Calu3 (cell line): ENCODE data around the gene NXPH2. TPM values are rescaled to one million over a fixed set of nuclear protein-coding genes. Genes with fewer than 3 reads are reported as not detected.

Source experiments
- BruUV-seq: library from RNA; stranded (reverse); fragments of 400-500 nt; replicated peaks from 2 replicates; lab custom pipeline; 2021; lab: Mats Ljungman, UMichigan
- CTCF ChIA-PET: fragments of 300-600 bp; sonication (Branson Sonifier 250); formaldehyde crosslinking; loops from one replicate; lab custom pipeline; 2022; ENCODE audit warnings: antibody characterized with exemption; lab: Charles Lee
- DNase-seq: peaks from one replicate; pipeline ENCODE4 v3.0.0; 2022
- H3K27ac Mint-ChIP-seq: one replicate; pipeline ENCODE4 v1.8.0; 2022; ENCODE audit warnings: mixed read lengths; ENCODE audit not compliant: unreplicated experiment
- H3K27me3 Mint-ChIP-seq: one replicate; pipeline ENCODE4 v1.8.0; 2022; ENCODE audit warnings: mixed read lengths; ENCODE audit not compliant: unreplicated experiment
- H3K36me3 Mint-ChIP-seq: one replicate; pipeline ENCODE4 v1.8.0; 2022; ENCODE audit warnings: mild to moderate bottlenecking, moderate library complexity, mixed read lengths; ENCODE audit not compliant: insufficient read depth, unreplicated experiment
- H3K4me1 Mint-ChIP-seq: one replicate; pipeline ENCODE4 v1.8.0; 2022; ENCODE audit warnings: mild to moderate bottlenecking, low read depth, mixed read lengths; ENCODE audit not compliant: unreplicated experiment
- H3K4me3 Mint-ChIP-seq: one replicate; pipeline ENCODE4 v1.8.0; 2022; ENCODE audit warnings: mild to moderate bottlenecking, low read depth, moderate library complexity, mixed read lengths; ENCODE audit not compliant: unreplicated experiment
- H3K9me3 Mint-ChIP-seq: one replicate; pipeline ENCODE4 v1.8.0; 2022; ENCODE audit warnings: low read depth, mixed read lengths; ENCODE audit not compliant: unreplicated experiment
- intact Hi-C: fragments of 100-400 bp; cut with micrococcal nuclease; formaldehyde crosslinking; loops from one replicate; pipeline ENCODE4 v1.10.0; 2022; ENCODE audit not compliant: unreplicated experiment
- total RNA-seq: library from RNA; stranded (reverse); gene quantifications from 2 replicates; pipeline ENCODE4 v1.2.3, GENCODE V29; 2022
- TF ChIP-seq, protein P1 (sequence below): fragments of 200-600 bp; IDR thresholded peaks from one replicate; pipeline ENCODE4 v1.8.0; 2022; ENCODE audit warnings: antibody characterized with exemption; ENCODE audit not compliant: unreplicated experiment

The NXPH2 gene
- total RNA-seq, 1 experiment from 2014 or later = 3.1 TPM

DNA sequence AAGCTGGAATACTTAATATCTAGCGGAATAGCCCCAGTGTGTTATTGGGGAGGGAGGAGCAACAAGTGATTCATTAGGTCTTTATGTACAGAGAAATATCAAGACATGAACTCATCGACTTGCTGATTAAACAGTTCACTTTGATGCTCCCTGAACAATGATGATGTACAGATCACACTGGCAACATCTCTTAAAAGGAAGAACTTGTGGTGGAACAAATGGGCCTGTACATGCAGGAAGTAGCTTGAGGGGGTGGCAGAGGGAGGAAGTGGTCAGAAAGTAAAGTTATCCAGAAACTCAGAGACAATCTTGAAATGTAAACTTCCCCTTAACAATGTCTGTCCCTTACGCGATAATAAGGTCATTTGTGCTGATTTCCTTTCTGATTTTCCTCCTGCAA lies 90.5 kb downstream of the NXPH2 start:
- CTCF ChIA-PET = no interaction called here
- Mint-ChIP-seq H3K9me3 (no peaks in the 10 kb centered on the region), H3K27me3 (no peaks in the 10 kb centered on the region), H3K27ac (no peak overlapping the region), H3K4me1 (no peaks in the 10 kb centered on the region), H3K36me3 (no peaks in the 10 kb centered on the region), H3K4me3 (no peak overlapping the region)
- intact Hi-C loops = no loop called here
- no peak for DNase-seq
- no TSS peak for BruUV-seq
- TF ChIP-seq, protein P1, sequence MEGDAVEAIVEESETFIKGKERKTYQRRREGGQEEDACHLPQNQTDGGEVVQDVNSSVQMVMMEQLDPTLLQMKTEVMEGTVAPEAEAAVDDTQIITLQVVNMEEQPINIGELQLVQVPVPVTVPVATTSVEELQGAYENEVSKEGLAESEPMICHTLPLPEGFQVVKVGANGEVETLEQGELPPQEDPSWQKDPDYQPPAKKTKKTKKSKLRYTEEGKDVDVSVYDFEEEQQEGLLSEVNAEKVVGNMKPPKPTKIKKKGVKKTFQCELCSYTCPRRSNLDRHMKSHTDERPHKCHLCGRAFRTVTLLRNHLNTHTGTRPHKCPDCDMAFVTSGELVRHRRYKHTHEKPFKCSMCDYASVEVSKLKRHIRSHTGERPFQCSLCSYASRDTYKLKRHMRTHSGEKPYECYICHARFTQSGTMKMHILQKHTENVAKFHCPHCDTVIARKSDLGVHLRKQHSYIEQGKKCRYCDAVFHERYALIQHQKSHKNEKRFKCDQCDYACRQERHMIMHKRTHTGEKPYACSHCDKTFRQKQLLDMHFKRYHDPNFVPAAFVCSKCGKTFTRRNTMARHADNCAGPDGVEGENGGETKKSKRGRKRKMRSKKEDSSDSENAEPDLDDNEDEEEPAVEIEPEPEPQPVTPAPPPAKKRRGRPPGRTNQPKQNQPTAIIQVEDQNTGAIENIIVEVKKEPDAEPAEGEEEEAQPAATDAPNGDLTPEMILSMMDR = no peak

DNA sequence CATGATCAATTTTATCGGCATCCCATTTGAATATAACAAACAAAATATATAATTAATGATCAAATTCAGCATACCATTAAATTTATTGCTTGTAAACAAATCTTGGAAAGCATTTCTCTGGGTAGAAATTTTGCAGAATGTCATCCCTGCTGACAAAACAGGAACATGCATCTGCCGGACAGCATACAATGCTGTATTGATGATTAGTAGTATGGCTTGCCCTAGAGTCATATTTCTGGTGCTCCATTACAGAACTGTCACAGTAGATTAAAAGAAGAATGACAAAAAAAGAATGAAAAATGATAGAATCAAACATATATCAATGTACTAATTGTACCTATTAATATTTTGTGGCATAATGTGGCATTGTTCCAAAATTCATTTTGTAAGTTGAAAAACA lies 98.0 kb downstream of the NXPH2 start:
- Mint-ChIP-seq H3K4me1 (no peaks in the 10 kb centered on the region), H3K27me3 (no peaks in the 10 kb centered on the region), H3K9me3 (no peaks in the 10 kb centered on the region), H3K36me3 (no peaks in the 10 kb centered on the region), H3K4me3 (no peak overlapping the region), H3K27ac (no peak overlapping the region)
- CTCF ChIA-PET = no interaction called here
- no peak for DNase-seq
- intact Hi-C loops = no loop called here
- TF ChIP-seq, protein P1 = no peak
- no TSS peak for BruUV-seq

DNA sequence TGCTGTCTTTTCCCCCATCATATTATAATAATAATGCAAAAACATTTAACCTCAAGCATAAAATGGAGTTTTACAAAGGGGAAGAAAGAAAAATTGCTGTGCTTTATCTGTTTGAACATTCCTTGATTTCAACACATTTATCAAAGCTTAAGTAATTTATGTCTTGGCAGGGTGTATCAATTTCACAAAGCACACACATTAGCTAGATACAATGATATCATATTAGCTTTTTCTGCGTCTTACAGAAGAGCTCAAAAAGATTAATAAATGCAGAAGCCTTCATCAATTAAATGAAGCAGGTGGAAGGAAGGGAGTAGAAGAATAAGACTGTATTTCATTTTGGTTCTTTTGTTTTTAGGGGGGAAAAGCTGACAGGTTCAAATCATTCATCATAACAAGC lies 103.0 kb downstream of the NXPH2 start:
- Mint-ChIP-seq H3K4me1 (no peaks in the 10 kb centered on the region), H3K27me3 (no peaks in the 10 kb centered on the region), H3K27ac (no peak overlapping the region), H3K9me3 (no peaks in the 10 kb centered on the region), H3K4me3 (no peak overlapping the region), H3K36me3 (no peaks in the 10 kb centered on the region)
- CTCF ChIA-PET = no interaction called here
- TF ChIP-seq, protein P1 = no peak
- DNase-seq = no peak
- no TSS peak for BruUV-seq
- intact Hi-C loops = no loop called here

- no peaks in the 10 kb centered on the region for H3K4me1 Mint-ChIP-seq
- CTCF ChIA-PET = no interaction called here
- DNase-seq = no peak
- no peaks in the 10 kb centered on the region for H3K36me3 Mint-ChIP-seq
- no peak overlapping the region for H3K27ac Mint-ChIP-seq
- TF ChIP-seq, protein P1 = no peak
- no peaks in the 10 kb centered on the region for H3K9me3 Mint-ChIP-seq
- BruUV-seq = no TSS peak
- no peak overlapping the region for H3K4me3 Mint-ChIP-seq
- no peaks in the 10 kb centered on the region for H3K27me3 Mint-ChIP-seq
- intact Hi-C loops = no loop called here
Measured at GRCh38 chr2:138676619-138677021, 103.6 kb downstream of the NXPH2 start.
